SU-DHL-6 (cell line): ENCODE data around the gene WFDC12.
"Not testable (repeated sequence)": the region's sequence is repeated elsewhere in the genome, so short reads cannot be mapped to it uniquely, and the experiment has no call there.

ENCODE experiments used
- H2AFZ ChIP-seq: fragments of 200-600 bp; sonication (generic); 2 replicates; pipeline ENCODE4 v1.6.1; 2014; ENCODE audit warnings: low read depth, mild to moderate bottlenecking, moderate library complexity, mixed read lengths, antibody characterized with exemption, low read length; ENCODE audit not compliant: severe bottlenecking
- H3F3A ChIP-seq: fragments of 200-600 bp; shearing (Covaris generic); 2 replicates; pipeline ENCODE4 v1.6.0; 2016; ENCODE audit warnings: antibody characterized with exemption, mild to moderate bottlenecking; ENCODE audit not compliant: insufficient read depth
- H3K27ac ChIP-seq: fragments of 200-600 bp; sonication (generic); 2 replicates; pipeline ENCODE4 v1.5.1; 2016; ENCODE audit warnings: low read depth, mild to moderate bottlenecking, low read length, moderate library complexity, mixed read lengths
- H3K27me3 ChIP-seq: fragments of 200-600 bp; sonication (generic), shearing (Covaris generic); 2 replicates; pipeline ENCODE4 v1.6.0; 2014; ENCODE audit warnings: mild to moderate bottlenecking, low read length
- H3K36me3 ChIP-seq: fragments of 200-600 bp; sonication (generic); 2 replicates; pipeline ENCODE4 v1.6.1; 2014; ENCODE audit warnings: mild to moderate bottlenecking, low read length, mixed read lengths
- H3K4me2 ChIP-seq: fragments of 300-600, 200-600 bp; shearing (Covaris generic), sonication (generic); 2 replicates; pipeline ENCODE4 v1.6.0; 2014; ENCODE audit warnings: low read length, low read depth, mild to moderate bottlenecking; ENCODE audit not compliant: poor library complexity, severe bottlenecking
- H3K4me3 ChIP-seq: fragments of 200-600 bp; sonication (generic); 2 replicates; pipeline ENCODE4 v1.5.1; 2014; ENCODE audit warnings: antibody characterized with exemption, low read length, mild to moderate bottlenecking, mixed read lengths; ENCODE audit not compliant: insufficient read depth, poor library complexity, severe bottlenecking
- H3K79me2 ChIP-seq: fragments of 200-600 bp; sonication (generic); 2 replicates; pipeline ENCODE4 v1.6.1; 2014; ENCODE audit warnings: mild to moderate bottlenecking, low read length, moderate library complexity; ENCODE audit not compliant: insufficient read depth
- H3K9ac ChIP-seq: fragments of 200-600 bp; sonication (generic); 2 replicates; pipeline ENCODE4 v1.7.0; 2014; ENCODE audit warnings: mild to moderate bottlenecking, low read length
- H3K9me2 ChIP-seq: fragments of 200-600 bp; sonication (generic); replicated peaks from 2 replicates; pipeline ENCODE4 v1.6.1; 2014; ENCODE audit warnings: low read length; ENCODE audit not compliant: insufficient read depth
- H3K9me3 ChIP-seq: fragments of 200-600 bp; sonication (generic); 2 replicates; pipeline ENCODE4 v1.6.1; 2014; ENCODE audit warnings: low read length, mixed read lengths; ENCODE audit not compliant: insufficient read depth
- H4K20me1 ChIP-seq: fragments of 200-600 bp; sonication (generic); 2 replicates; pipeline ENCODE4 v1.6.1; 2014; ENCODE audit warnings: low read depth, mild to moderate bottlenecking, antibody characterized with exemption, low read length, moderate library complexity, mixed read lengths
- EZH2phosphoT487 ChIP-seq: fragments of 200-600 bp; sonication (generic), shearing (Covaris generic); conservative IDR thresholded peaks from 2 replicates; pipeline ENCODE4 v1.6.1; 2018; ENCODE audit warnings: mild to moderate bottlenecking, antibody characterized with exemption, low read length, moderate library complexity, mixed read lengths
- TF ChIP-seq, protein P1 (sequence below): fragments of 200-600 bp; sonication (generic); IDR thresholded peaks from one replicate; pipeline ENCODE4 v1.5.1; 2017; ENCODE audit warnings: antibody characterized with exemption, mild to moderate bottlenecking, low read length, moderate library complexity; ENCODE audit not compliant: insufficient read depth, poor library complexity, severe bottlenecking

WFDC12 gene

DNA sequence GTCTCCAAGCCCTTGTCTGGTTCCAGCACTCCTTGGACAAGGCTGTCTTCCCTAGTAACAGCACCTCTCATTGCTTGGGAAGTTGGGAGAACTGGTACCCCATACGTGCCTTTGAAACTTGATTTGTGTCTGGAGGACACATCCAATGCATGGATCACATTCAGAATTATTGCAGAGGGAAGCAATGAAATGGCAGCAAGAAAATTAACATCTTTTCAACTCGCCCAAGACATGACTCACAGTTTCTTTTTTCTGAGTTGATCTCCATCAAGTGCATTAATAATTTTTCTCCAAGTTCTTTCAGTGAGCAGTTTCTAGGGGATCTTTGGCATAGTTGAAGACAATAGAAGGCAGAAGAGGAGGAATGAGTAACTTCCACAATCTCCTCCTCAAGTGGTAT is 28.1 kb upstream of the WFDC12 start:
- H4K20me1 ChIP-seq: no peaks in the 10 kb centered on the region
- H3K9ac ChIP-seq: no peak overlapping the region
- H3K36me3 ChIP-seq: no peaks in the 10 kb centered on the region
- H3K9me3 ChIP-seq: no peaks in the 10 kb centered on the region
- no peaks in the 10 kb centered on the region for H3K79me2 ChIP-seq
- no peaks in the 10 kb centered on the region for H3F3A ChIP-seq
- no peak overlapping the region for H3K4me3 ChIP-seq
- H3K9me2 ChIP-seq: no peaks in the 10 kb centered on the region
- H2AFZ ChIP-seq: no peak overlapping the region
- no peak overlapping the region for H3K4me2 ChIP-seq
- no peaks in the 10 kb centered on the region for H3K27me3 ChIP-seq
- H3K27ac ChIP-seq: no peak overlapping the region
- TF ChIP-seq EZH2phosphoT487: no peak
- TF ChIP-seq, protein P1, sequence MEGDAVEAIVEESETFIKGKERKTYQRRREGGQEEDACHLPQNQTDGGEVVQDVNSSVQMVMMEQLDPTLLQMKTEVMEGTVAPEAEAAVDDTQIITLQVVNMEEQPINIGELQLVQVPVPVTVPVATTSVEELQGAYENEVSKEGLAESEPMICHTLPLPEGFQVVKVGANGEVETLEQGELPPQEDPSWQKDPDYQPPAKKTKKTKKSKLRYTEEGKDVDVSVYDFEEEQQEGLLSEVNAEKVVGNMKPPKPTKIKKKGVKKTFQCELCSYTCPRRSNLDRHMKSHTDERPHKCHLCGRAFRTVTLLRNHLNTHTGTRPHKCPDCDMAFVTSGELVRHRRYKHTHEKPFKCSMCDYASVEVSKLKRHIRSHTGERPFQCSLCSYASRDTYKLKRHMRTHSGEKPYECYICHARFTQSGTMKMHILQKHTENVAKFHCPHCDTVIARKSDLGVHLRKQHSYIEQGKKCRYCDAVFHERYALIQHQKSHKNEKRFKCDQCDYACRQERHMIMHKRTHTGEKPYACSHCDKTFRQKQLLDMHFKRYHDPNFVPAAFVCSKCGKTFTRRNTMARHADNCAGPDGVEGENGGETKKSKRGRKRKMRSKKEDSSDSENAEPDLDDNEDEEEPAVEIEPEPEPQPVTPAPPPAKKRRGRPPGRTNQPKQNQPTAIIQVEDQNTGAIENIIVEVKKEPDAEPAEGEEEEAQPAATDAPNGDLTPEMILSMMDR: no peak

DNA sequence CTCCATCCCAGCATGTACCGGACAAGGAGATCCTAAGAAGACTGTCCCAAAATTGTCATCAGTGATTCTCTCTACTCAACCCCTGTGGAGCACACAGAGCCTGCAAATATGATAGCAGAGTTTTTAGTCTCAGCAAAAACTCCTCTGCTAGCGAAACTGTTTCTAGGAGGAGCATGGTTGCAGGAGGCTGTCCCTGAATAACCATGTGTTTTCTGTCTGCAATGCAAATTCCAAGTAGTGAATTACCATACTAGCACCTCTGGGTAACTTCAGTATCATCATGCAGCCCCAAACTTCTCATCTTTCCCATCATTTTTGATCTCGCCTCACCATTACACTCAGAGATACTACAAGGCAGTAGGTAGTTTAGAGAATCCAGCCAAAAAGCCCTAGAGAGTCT is 24.8 kb upstream of the WFDC12 start:
- Histone ChIP-seq H2AFZ (no peak overlapping the region), H3K9ac (no peak overlapping the region), H3K4me2 (no peak overlapping the region), H3K9me3 (no peaks in the 10 kb centered on the region), H3K27ac (no peak overlapping the region), H3K36me3 (no peaks in the 10 kb centered on the region), H3K9me2 (no peaks in the 10 kb centered on the region), H3F3A (no peaks in the 10 kb centered on the region), H3K4me3 (no peak overlapping the region), H3K27me3 (no peaks in the 10 kb centered on the region), H3K79me2 (no peaks in the 10 kb centered on the region), H4K20me1 (no peaks in the 10 kb centered on the region)
- TF ChIP-seq, protein P1: no peak
- no peak for TF ChIP-seq EZH2phosphoT487

DNA sequence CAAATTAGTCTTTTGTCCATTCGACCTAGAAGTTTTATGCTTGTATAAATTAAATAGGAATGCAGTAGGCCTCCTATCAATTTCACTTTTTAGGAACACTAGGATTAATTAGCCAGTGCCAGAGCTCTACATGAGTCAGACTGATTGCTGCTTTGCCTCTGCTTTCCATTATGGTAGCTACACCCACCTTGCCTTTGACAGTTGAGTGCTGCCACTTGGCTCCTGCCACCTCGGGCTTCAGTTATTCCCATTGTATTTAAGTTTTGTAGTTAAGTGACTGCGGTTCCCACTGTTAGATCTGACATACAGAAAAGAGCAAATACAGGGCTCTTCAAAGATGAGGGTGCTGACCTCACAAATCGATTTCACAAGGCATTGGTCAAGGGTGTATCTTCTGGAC is 16.6 kb upstream of the WFDC12 start:
- no peaks in the 10 kb centered on the region for H3K9me2 ChIP-seq
- H3K9me3 ChIP-seq: no peaks in the 10 kb centered on the region
- no peak overlapping the region for H3K27ac ChIP-seq
- no peaks in the 10 kb centered on the region for H3K36me3 ChIP-seq
- no peak overlapping the region for H3K4me2 ChIP-seq
- H3K27me3 ChIP-seq: no peaks in the 10 kb centered on the region
- no peaks in the 10 kb centered on the region for H3K79me2 ChIP-seq
- H3F3A ChIP-seq: no peaks in the 10 kb centered on the region
- no peaks in the 10 kb centered on the region for H4K20me1 ChIP-seq
- no peak overlapping the region for H3K4me3 ChIP-seq
- no peak overlapping the region for H3K9ac ChIP-seq
- H2AFZ ChIP-seq: no peak overlapping the region
- no peak for TF ChIP-seq EZH2phosphoT487
- TF ChIP-seq, protein P1: no peak

DNA sequence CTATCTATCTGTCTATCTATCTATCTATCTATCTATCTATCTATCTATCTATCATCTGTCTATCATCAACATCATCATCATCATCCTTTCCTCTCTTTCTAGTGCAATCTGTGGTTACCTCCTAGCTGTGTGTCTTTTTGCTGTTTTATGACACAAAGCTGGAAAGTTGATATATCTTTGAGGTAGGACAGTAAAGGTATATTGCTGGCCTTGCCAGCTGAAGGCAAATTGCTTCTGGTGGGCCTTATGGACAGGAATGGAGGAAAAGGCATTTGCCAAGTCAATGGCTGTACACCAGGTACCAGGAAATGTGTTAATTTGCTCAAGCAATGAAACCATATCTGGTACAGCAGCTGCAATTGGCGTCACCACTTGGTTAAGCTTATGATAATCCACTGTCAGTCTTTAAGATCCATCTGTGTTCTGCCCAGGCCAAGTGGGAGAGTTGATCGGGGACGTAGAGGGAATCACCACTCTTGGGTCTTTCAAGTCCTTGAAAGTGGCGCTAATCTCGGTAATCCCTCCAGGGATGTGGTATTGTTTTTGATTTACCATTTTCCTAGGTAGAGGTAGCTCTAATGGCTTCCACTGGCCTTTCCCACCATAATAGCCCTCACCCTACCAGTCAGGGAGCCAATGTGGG is 15.6 kb upstream of the WFDC12 start:
- not testable (repeated sequence) for H3K27me3 ChIP-seq, H3K4me2 ChIP-seq, H3K79me2 ChIP-seq, H3K9ac ChIP-seq, H3K9me2 ChIP-seq, H3F3A ChIP-seq, H2AFZ ChIP-seq, H3K9me3 ChIP-seq, H3K36me3 ChIP-seq, H4K20me1 ChIP-seq, H3K27ac ChIP-seq, H3K4me3 ChIP-seq
